T-helper 9 cell (primary cell): ENCODE measurements around the gene LYRM2.

ENCODE experiments used
- DNase-seq: peaks from one replicate; pipeline ENCODE4 v3.0.0-alpha.2; 2020
- total RNA-seq, 2 donors: gene quantifications; one replicate each; lab custom pipeline; 2026; lab: John Stamatoyannopoulos, UW

LYRM2 gene
- total RNA-seq, result 21.5 to 56.9 reads per million in 2 donors

- DNase-seq, result peak; percentile 84
These were observed at the start of gene LYRM2 for GRCh38 chr6:89638320-89639195. Gene LYRM2, minus strand, starts transcription at chr6:89638747. Its CDS starts 31 bp downstream, at chr6:89638716.

GRCh38 chr6:89688328-89688727 lies 49.8 kb upstream of the LYRM2 start:
- DNase-seq, result no peak

- DNase-seq, result no peak
These were observed 46.8 kb upstream of the LYRM2 start for GRCh38 chr6:89685311-89685710.

- DNase-seq, result no peak
These were observed 44.4 kb upstream of the LYRM2 start for GRCh38 chr6:89682991-89683390.

- no peak for DNase-seq
These were observed 43.5 kb upstream of the LYRM2 start for GRCh38 chr6:89681983-89682564.

GRCh38 chr6:89680551-89680950 lies 42.0 kb upstream of the LYRM2 start:
- DNase-seq, result no peak

GRCh38 chr6:89680150-89680549 lies 41.6 kb upstream of the LYRM2 start:
- no peak for DNase-seq

- no peak for DNase-seq
These were observed 40.9 kb upstream of the LYRM2 start for GRCh38 chr6:89679215-89680120.

- DNase-seq, result no peak
These were observed 40.0 kb upstream of the LYRM2 start for GRCh38 chr6:89678531-89678930.

GRCh38 chr6:89675949-89676748 lies 37.6 kb upstream of the LYRM2 start:
- no peak for DNase-seq

- DNase-seq, result no peak
These were observed 32.5 kb upstream of the LYRM2 start for GRCh38 chr6:89670935-89671565.

- no peak for DNase-seq
These were observed 30.5 kb upstream of the LYRM2 start for GRCh38 chr6:89669002-89669401.

- DNase-seq, result no peak
These were observed 29.5 kb upstream of the LYRM2 start for GRCh38 chr6:89667872-89668556.

- DNase-seq, result no peak
These were observed 24.2 kb upstream of the LYRM2 start for GRCh38 chr6:89662659-89663223.

- no peak for DNase-seq
These were observed 23.0 kb upstream of the LYRM2 start for GRCh38 chr6:89661559-89661958.

- no peak for DNase-seq
These were observed 22.4 kb upstream of the LYRM2 start for GRCh38 chr6:89660981-89661380.

- DNase-seq, result no peak
These were observed 19.1 kb upstream of the LYRM2 start for GRCh38 chr6:89657445-89658158.

GRCh38 chr6:89655122-89655521 lies 16.6 kb upstream of the LYRM2 start:
- no peak for DNase-seq

- DNase-seq, result no peak
These were observed 12.0 kb upstream of the LYRM2 start for GRCh38 chr6:89650579-89650978.

- no peak for DNase-seq
These were observed 11.1 kb upstream of the LYRM2 start for GRCh38 chr6:89649682-89650081.
